ENCODE data around the gene BBS2. TPM values are rescaled to one million over a fixed set of nuclear protein-coding genes. Genes with fewer than 3 reads are reported as not detected.

Gene BBS2
- total RNA-seq, 3 donors from 2014 or later, result 26.9 to 33.4 (median 30.2) TPM

- ATAC-seq, result no peak
- intact Hi-C loops (cut with DNase I, micrococcal nuclease), result no loop called here
- Histone ChIP-seq H3K36me3 (ENCODE audit: low read depth) (peaks cover 4% of the 10 kb centered on the region), H3K9me3 (no peaks in the 10 kb centered on the region), H3K4me1 (ENCODE audit: low read depth) (no peaks in the 10 kb centered on the region), H3K4me3 (no peak overlapping the region)
- TF ChIP-seq, protein P1, sequence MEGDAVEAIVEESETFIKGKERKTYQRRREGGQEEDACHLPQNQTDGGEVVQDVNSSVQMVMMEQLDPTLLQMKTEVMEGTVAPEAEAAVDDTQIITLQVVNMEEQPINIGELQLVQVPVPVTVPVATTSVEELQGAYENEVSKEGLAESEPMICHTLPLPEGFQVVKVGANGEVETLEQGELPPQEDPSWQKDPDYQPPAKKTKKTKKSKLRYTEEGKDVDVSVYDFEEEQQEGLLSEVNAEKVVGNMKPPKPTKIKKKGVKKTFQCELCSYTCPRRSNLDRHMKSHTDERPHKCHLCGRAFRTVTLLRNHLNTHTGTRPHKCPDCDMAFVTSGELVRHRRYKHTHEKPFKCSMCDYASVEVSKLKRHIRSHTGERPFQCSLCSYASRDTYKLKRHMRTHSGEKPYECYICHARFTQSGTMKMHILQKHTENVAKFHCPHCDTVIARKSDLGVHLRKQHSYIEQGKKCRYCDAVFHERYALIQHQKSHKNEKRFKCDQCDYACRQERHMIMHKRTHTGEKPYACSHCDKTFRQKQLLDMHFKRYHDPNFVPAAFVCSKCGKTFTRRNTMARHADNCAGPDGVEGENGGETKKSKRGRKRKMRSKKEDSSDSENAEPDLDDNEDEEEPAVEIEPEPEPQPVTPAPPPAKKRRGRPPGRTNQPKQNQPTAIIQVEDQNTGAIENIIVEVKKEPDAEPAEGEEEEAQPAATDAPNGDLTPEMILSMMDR (IDR thresholded peaks at IDR 0.05), result no peak
- DNase-seq, result no peak
Observed at GRCh38 chr16:56462064-56462796, 57.6 kb downstream of the BBS2 start.

GRCh38 chr16:56460101-56460500 lies 59.7 kb downstream of the BBS2 start:
- Histone ChIP-seq H3K36me3 (ENCODE audit: low read depth) (no peaks in the 10 kb centered on the region), H3K4me1 (ENCODE audit: low read depth) (no peaks in the 10 kb centered on the region), H3K9me3 (no peaks in the 10 kb centered on the region), H3K4me3 (no peak overlapping the region)
- DNase-seq (no peak), ATAC-seq (no peak)
- intact Hi-C loops (cut with DNase I, micrococcal nuclease), result no loop called here
- TF ChIP-seq, protein P1 (IDR thresholded peaks at IDR 0.05), result no peak

GRCh38 chr16:56457927-56458470 lies 61.8 kb downstream of the BBS2 start:
- TF ChIP-seq, protein P1 (IDR thresholded peaks at IDR 0.05), result no peak
- Histone ChIP-seq H3K36me3 (ENCODE audit: low read depth) (no peaks in the 10 kb centered on the region), H3K9me3 (no peaks in the 10 kb centered on the region), H3K4me1 (ENCODE audit: low read depth) (peaks cover 3% of the 10 kb centered on the region), H3K4me3 (no peak overlapping the region)
- ATAC-seq (no peak), DNase-seq (no peak)
- intact Hi-C loops (cut with DNase I, micrococcal nuclease), result no loop called here

GRCh38 chr16:56451753-56452689 lies 67.8 kb downstream of the BBS2 start:
- TF ChIP-seq, protein P1 (IDR thresholded peaks at IDR 0.05), result no peak
- H3K36me3 ChIP-seq (ENCODE audit: low read depth), result no peaks in the 10 kb centered on the region
- intact Hi-C loops (cut with DNase I, micrococcal nuclease), result no loop called here
- peak; percentile 31 to 54 (median 32) for DNase-seq
- no peaks in the 10 kb centered on the region for H3K9me3 ChIP-seq
- peaks cover 29% of the 10 kb centered on the region for H3K4me1 ChIP-seq (ENCODE audit: low read depth)
- peak; percentile 64 for ATAC-seq
- peak overlapping the region; percentile 42 for H3K4me3 ChIP-seq

DNA sequence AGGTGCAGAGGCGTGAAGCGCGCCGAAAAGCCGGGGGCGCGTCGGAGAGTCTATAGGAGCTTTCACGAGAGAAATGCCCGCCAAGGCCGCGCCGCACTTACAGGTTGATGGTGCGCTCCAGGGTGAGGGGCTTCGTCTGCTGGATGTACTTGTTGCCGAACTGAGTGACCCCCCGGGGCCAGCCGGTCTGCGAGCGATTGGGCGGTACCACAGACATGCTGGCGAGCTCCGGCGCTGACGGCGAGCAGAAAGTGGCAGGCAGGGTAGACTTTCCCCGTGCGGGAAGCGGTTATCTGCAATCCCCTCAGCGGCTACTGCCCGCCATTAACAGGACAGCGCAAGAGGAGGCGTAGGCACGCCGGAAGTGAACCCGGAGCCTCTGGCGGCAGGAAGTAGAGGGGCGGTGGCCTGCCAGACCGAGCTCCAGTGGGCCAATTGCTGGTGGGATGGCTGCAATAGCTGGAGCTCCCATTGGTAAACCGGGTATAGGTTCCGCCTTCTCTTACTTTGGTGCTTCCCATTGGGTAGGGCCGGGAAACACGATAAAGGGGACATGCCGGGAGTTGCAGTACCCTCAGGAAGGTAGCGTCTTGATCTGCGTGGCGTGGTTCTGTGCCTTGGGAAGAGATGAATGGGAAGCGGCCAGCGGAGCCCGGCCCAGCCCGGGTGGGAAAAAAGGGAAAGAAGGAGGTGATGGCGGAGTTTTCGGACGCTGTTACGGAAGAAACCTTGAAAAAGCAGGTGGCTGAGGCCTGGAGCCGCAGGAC lies 68.7 kb downstream of the BBS2 start, which contains the start of the genes NUDT21 and OGFOD1:
Gene NUDT21 (minus strand): TSS at position 347 of the 767 bp plus-strand sequence. CDS start 130 bp downstream, at position 217.
Gene OGFOD1 (plus strand): TSS at position 569 of the 767 bp plus-strand sequence. CDS start 59 bp downstream, at position 628.
- Histone ChIP-seq H3K36me3 (ENCODE audit: low read depth) (no peaks in the 10 kb centered on the region), H3K4me3 (peak within 1 kb of the TSS; percentile 42), H3K9me3 (no peaks in the 10 kb centered on the region), H3K4me1 (ENCODE audit: low read depth) (peaks cover 29% of the 10 kb centered on the region)
- ATAC-seq (peak; percentile 99), DNase-seq (peak; percentile 91 to 97 (median 93))
- intact Hi-C loops (cut with DNase I, micrococcal nuclease), result no loop called here
- TF ChIP-seq, protein P1 (IDR thresholded peaks at IDR 0.05), result no peak

All from mucosa of descending colon (tissue), 3 donors.